GM19043 (cell line): ENCODE results near the gene KIAA0753.
"Not testable (repeated sequence)": the region's sequence is repeated elsewhere in the genome, so short reads cannot be mapped to it uniquely, and the experiment has no call there.

ENCODE experiments used
- ATAC-seq: cut with Tn5 transposase; IDR thresholded peaks from one replicate; pipeline ENCODE4 v1.9.1; 2021; ENCODE audit warnings: low read depth; ENCODE audit not compliant: unreplicated experiment

Gene KIAA0753

DNA sequence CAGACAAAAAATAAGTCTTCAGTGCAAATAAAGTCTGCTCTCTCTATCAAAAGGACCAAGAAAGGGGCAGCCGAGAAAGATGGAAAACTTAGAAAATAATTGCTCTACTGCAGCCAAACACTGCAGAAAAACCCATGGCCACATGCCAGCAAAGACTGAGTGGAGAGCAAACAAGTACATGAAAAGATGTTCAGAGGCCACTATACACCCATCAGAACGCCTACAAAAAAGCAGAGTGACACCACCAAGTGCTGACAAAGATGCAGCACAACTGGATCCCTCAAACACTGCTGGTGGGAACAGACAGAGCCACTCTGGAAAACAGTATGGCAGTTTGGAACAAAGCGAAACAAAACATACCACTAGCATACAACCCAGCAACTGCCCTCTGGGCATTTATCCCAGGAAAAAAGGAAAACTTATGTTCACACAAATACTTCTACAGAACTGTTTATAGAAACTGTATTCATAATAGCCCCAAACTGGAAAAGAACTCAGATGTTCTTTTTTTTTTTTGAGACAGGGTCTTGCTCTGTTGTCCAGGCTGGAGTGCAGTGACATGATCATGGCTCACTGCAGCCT lies 36.7 kb downstream of the KIAA0753 start:
- no peak for ATAC-seq

DNA sequence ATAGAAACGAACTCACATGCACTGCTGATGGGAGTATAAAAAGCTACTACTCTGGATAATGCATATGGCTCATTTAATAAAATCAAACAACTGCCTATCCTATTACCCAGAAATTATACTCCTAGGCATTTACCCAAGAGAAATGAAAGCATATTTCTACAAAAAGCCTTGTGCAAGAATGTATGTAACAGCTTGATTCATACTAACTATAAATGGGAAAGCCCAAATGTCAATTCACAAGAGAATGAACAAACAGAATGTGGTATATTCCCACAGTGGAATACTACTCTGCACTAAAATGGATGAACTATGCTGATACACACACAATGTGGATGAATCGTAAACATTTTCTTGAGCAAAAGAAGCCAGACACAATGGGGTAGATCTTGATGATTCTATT lies 38.4 kb downstream of the KIAA0753 start:
- ATAC-seq: no peak

DNA sequence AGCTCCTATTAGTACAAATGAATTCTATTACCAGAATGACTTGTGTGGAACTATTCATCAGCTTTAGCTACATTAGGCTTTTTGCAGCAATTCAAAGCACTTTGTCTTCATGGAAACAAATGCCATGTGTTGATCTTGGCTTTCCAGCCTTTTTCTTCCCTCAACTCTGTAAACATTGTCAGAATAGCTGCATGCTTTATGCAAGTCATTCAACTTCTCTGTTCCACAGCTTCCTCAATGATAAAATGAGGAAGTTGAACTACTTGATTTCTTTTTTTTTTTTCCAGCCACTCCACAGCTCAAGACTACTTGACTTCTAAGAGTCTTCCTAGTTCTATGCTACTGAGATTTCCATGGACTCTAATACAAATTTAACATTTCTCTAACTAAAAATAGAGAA lies 41.1 kb downstream of the KIAA0753 start:
- no peak for ATAC-seq

DNA sequence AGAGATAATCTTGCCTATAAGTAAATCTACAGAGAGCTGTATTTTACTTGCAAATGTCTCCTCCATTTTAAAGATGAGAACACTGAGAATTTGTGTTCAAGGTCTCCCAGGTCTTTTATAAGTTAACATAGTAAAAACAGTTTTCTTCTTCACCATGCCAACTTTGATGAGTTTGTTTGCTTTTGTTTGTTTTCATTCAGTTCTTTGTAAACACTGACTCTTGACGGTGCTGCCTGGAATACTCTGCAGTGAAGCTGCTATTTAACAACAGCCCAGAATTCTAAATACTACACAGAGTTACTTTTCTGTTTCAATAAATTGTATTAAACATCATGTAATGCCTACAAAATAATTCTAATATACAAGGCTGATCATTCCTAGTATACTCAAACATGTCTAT lies 42.8 kb downstream of the KIAA0753 start:
- ATAC-seq: no peak

DNA sequence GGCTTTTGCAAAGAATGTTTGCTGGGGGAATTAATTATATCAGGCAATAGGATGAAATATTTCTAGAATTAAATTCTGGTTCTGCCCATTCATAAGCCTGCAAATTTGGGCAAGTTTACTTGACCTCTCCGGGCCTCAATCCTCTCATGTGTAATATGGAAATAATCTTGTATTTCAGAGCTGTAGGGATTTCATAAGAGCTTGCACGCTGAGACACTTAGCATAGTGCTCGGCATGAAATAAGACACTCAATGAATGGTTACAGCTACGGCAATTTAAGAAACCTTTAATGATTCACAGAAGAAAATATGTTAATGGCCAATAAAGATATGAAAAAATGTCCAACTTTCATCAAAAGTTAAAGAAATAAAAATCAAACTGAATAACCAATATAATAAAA lies 43.6 kb downstream of the KIAA0753 start:
- no peak for ATAC-seq

DNA sequence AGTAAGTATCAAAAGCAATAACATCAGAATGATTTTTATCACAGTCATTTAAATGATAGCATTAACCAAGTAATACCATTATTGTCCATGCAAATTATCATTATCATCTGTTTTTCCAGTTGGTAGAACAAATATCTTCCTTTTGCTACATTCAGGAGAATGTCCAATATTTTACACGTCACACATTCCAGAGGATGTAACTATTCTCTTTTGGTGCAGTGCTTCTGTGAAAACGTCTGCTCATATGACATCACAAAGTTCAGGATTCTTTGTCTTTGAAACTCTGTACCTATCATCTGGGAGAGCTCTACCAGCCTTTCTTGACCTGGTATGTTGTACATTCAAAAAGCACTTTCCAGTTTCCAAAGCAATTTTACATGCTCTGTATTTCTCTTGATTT lies 44.0 kb downstream of the KIAA0753 start:
- no peak for ATAC-seq

DNA sequence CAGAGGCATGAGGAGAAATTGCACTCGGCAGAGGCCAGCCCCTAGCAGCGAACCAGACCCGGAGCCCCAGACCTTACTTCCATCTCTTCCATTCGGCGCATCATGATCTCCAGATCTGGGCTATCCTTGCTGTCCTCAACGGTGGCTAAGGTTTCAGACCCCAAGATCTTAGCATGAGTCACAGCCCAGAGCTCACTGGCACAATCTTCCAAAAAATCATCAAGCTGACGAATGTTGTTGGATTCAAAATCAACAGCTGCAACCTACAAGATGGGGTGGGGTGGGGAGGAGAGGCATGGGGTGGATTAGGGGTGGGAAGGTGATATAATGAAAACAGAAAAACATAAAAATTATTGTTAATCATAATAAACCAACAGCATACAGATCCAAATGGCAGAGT lies 44.4 kb downstream of the KIAA0753 start:
- ATAC-seq: no peak

DNA sequence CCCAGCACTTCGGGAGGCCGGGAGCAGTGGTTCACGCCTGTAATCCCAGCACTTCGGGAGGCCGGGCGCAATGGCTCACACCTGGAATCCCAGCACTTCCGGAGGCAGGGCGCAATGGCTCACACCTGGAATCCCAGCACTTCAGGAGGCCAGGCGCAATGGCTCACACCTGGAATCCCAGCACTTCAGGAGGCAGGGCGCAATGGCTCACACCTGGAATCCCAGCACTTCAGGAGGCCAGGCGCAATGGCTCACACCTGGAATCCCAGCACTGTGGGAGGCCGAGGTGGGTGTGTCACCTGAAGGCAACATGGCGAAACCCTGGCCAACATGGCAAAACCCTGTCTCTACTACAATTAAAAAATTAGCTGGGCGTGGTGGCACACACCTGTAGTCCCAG lies 47.1 kb downstream of the KIAA0753 start:
- not testable (repeated sequence) for ATAC-seq

DNA sequence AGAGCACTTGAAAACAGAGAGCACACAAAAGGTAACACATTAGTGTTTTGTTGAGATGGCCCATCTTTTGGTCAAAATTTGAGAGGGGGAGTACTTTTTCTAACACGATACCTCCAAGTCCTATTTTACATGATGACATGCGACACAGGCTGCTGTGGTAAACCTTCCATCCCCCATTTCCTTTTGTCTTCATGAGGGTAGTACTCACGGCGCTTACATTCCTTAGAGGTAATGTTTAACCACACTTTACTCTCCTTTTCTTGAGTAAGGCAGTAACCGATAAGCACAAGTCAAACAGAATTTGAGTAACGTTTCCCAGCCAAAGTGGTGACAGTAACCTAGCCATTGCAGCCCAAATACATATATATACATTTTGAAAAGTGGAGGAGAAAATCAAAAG lies 48.3 kb downstream of the KIAA0753 start:
- ATAC-seq: no peak

DNA sequence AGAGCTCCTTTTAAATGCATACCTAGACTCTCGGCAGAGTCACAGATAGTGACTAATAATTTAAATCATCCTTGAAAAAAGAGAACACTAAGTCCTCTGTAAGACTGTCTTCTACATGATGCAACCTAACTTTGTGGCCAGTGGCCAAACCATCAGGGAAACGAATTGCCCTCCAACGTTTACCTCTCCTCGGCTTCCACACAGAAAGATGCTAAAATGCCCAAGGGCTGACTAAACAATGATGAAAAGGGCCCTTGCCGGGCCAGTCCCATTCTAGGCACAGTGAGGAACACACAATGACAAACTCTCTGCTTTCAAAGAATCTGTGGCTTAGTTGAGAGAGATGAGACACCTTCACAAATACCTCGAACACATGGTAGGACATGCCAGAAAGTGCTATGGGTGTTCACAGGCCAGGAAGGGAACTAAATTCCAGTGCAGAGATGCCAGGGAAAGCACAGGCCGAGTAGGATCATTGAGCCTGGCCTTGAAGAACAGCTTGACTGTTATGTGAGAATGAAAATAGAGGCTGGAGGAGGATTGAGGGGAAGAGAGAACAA lies 48.8 kb downstream of the KIAA0753 start:
- no peak for ATAC-seq

DNA sequence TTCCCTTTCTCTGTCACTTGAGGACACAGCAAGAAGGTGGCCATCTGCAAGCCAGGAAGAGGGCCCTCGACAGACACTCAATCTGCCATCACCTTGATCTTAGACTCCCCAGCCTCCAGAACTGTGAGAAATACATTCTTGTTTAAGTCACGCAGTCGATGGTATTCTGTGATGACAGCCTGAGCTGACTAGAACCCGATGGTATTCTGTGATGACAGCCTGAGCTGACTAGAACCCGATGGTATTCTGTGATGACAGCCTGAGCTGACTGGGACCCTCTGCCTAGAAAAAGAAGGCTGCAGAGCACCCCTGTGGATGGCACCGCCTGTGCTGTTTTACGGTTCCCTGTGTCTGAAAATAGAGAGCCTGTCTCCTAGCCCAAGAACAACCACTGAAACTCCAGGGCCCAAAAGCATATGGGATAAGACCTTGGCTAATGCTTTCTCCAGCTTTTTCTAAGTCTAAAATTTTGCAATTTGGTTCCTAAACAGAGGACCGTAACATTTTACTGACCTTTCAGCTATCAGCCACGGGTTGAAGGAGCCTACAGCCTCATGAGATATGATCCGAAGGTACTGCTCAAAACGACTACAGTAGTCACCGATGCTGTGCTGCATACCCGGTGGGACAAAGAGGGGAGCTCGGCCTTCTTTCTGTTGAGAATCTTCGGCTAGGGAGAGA lies 51.1 kb downstream of the KIAA0753 start:
- no peak for ATAC-seq

DNA sequence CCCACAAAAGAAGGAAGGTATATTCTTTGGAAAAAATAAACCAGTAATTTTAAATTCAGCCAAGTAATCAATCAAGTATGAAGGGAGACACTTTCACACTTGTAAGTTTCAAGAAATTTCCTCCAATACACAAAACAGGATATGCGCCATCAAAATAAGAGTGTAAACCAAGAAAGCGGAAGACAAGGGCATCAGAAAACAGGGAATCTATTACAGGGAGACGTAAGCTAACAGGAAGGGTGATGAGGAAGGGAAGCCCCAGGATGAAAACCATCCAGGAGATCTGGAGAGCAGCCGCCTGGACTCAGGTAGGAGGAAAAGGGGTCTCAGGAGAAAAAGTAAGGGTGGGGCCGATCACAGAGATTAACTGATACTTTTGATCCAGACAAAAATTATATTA lies 52.3 kb downstream of the KIAA0753 start:
- ATAC-seq: no peak

DNA sequence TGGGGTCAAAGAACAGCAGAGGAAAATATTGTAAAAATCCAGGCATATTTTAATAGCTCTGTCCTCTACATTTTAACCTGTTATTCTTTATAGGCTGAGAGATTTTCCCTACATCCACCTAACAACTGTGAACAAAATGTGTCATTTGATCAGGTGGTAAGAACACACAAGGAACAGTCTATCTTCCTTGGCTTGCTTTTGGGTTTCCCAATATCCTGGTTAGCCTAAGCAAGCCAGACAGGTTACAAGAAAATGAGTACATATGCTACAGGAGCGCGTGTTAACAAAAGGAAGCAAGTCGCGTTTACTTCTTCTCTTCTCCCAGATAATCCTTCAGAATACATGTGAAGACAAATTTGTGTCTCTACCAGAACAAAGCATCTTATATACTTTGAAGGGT lies 53.2 kb downstream of the KIAA0753 start:
- no peak for ATAC-seq

DNA sequence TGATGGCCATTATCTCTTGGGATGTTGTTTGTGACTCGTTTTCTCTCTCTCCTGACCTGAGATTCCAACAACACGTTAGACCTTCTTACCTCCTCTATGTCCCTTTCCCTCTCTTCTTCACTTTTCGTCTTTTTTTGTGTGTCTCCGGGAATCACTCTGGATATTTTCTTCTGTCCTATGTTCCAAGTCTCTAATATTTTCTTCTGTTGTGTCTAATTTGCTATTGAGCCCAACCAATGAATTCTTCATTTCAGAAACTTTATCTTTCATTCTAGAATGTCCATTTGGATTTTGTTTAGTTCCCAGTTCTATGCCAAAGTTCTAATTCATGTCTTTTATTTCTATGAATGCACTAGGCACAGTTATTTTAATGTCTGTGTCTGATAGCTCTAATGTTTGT lies 57.1 kb downstream of the KIAA0753 start:
- no peak for ATAC-seq

DNA sequence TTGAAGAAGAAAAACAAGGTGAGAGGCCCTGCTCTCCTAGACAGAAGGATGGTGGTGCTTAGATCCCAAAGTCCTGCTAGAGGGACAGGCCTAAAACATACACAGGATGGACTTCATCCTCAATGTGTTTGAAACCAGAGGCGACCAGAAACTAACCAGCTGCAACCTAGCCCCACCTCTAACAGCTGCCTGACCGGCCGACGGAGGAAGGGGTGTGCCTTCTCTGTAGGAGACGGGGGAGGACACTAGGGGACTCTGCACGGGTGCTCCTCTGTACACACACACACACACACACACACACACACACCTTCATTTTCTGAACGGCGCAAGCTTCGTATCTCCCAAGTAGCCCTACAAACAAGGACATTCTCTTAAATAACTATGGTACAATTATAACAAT lies 59.9 kb downstream of the KIAA0753 start:
- no peak for ATAC-seq

DNA sequence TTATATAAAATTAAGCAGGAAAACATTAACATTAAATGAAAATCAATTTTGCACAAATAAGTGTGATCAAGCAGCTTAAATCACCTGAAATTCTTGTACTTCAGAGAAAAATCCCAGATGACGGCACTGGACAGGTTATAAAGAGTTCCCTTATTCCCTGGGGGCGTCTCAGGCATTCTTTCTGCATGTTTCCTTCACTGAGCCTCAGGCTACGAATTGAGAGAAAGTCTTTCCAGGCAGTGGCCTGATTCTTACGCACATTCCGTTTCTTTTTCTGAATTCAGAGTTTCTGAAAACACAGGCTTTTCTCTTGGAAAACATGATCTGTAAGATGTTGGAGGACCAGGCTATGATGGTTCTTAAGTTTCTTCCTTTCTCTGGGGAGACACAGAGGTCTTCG lies 62.0 kb downstream of the KIAA0753 start:
- ATAC-seq: no peak

DNA sequence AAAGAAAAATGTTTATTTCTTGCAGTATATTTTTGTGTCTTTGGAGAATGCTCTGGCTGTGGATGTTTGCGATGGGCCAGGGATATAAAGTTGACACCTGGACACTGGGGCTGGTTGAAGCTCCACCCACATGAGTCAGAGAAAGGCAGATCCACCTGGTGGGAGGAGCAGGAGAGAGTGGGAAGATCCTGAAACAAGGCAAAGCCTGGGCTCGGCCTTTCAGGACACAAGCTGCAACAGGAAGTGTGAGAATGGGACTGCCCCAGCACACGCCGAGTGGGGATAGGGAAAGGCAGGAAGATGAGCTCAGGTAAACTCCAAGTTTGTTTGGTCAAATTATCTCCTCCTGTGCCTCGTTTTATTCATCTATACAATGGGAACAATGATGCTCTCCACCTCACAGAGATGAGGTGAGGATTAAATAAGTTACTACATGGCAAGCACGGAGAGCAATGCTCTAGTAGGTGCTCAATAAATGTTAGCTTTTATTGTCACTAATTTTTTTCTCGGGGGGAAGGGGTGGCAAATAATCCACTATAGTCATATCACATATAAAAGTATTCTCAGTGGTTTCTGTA lies 62.7 kb downstream of the KIAA0753 start:
- ATAC-seq: no peak

DNA sequence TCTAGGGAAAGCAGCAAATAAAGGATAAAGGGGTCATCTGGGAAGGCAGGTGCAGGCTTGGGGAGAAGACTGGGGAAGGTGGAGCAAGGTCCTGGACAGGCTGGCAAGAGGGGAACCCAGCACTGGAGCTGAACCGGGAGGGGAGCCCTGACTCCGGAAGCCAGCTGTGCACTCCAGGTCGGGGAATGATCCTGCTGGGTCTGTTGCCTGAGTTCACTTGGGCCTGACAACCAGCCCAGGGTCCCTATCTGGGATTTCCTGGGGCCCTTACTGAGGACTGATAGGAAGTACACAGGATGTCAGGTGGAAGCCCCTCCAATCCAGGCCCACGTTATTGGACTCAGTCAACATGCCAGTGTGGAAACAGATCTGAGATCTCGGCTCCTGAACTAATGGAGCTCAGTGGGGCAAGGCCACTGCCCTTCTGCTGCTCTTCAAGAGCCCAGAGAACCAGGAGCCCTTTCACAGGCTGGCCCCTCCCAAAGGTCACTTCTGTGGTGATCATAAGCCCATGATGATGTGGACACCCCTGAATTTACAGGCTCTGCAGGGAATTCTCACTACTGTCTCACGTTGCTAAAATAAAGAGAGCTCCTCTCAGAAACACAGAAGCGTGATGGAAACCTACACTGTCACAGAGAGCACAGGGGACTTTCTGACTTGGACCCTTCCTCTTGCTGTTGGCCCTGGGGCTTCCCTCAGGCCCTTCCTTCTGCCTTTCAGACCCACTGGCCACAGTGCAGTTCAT lies 64.3 kb downstream of the KIAA0753 start:
- ATAC-seq: no peak

DNA sequence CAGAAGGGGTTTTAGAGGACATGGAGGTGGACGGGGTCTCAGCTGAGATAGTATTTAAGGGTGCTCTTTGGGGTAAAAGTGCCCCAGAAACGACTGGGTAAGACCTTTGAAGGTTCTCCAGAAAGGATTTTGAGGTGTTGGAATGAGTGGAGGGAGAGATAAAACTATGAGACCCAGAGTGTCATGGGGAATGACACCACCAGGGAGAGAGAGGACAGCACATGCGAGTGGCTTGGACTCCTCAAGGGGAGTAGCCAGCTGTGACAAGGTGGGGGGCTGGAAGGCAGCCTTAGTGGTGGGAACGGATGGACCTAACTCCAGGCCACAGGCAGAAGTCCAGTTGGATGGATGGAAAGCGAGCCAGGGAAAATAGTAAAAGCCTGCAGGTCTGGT lies 64.9 kb downstream of the KIAA0753 start:
- no peak for ATAC-seq

DNA sequence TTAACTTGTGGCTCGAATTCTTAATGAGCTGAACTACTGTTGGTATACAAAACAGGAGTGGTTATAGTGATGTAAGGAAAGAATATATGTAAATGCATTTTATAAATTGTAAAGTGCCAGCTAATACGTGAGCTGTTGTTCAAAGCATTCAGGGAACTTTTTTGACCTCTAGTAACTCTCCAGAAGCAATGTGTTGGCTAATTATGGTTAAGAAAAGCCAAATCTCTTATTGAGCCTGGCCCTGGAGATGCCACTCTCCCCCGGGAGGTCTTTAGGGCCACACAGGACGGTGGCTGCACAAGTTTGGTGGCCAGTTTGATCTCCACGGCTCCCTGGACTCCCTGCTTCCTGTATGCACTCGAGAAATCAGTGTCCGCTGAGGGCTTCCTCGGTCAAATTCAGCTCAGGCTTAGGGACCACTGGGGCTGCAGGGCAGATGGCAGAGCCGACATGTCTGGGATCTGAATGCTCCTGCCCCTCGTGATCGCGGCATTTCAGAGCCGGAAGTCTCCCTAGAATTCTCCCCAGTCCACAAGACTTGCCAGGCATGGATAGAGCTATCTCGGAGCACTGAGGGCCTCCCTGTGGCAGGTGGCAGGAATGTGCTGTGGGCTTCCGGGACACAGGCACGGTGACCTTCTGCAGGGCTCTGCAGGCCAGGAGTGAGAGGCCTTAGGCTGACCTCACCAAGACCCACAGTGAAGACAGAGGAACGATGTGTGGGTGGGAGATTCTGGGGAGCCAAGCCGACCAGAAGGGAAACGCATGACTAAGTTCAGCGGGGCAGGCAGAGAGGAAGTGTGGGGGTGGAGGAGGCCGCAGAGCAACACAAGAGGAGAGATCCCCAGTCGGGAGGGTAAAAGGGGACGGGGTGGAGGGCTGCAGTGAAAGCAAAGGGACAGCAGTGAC lies 65.6 kb downstream of the KIAA0753 start:
- ATAC-seq: no peak
